RWPE1 (cell line): ENCODE measurements around the gene ERAL1.
"Not testable (repeated sequence)": the region's sequence is repeated elsewhere in the genome, so short reads cannot be mapped to it uniquely, and the experiment has no call there.

Experiments used
- CTCF ChIA-PET: fragments of 350-600 bp; sonication (Branson Sonifier 250); formaldehyde crosslinking; extraction: SDS; loops from one replicate; lab custom pipeline; 2021; lab: Yijun Ruan, JAX
- POLR2A ChIA-PET: fragments of 400-600 bp; formaldehyde crosslinking; extraction: SDS; loops from one replicate; lab custom pipeline; 2020; ENCODE audit warnings: antibody characterized with exemption; ENCODE audit not compliant: low non-redundant PET; lab: Yijun Ruan, JAX
- DNase-seq: peaks from one replicate; pipeline ENCODE4 v3.0.0; 2012; ENCODE audit warnings: low spot score
- H3K27ac ChIP-seq: fragments of 450-650 bp; 2 replicates; pipeline ENCODE4 v1.5.1; 2017
- CTCF ChIP-seq: fragments of 450-650 bp; conservative IDR thresholded peaks from 2 replicates; pipeline ENCODE4 v1.5.1; 2017; ENCODE audit warnings: low read depth, mild to moderate bottlenecking

Gene ERAL1

GRCh38 chr17:28834420-28834819 is 20.4 kb upstream of the ERAL1 start:
- H3K27ac ChIP-seq, result no peak overlapping the region
- DNase-seq, result no peak
- CTCF ChIA-PET, result no interaction called here
- POLR2A ChIA-PET, result no interaction called here
- TF ChIP-seq CTCF, result no peak

GRCh38 chr17:28836541-28836940 is 18.3 kb upstream of the ERAL1 start:
- DNase-seq, CTCF ChIA-PET: not testable (repeated sequence)

GRCh38 chr17:28839221-28839620 is 15.6 kb upstream of the ERAL1 start:
- no peak overlapping the region for H3K27ac ChIP-seq
- POLR2A ChIA-PET, result no interaction called here
- CTCF ChIA-PET, result no interaction called here
- TF ChIP-seq CTCF, result no peak
- DNase-seq, result no peak

More at GRCh38 chr17:28836541-28836940, 18.3 kb upstream of the ERAL1 start:
- H3K27ac ChIP-seq, POLR2A ChIA-PET: not testable (repeated sequence)

- CTCF ChIA-PET, result interaction anchor here (0.6 to 1.4 kb wide), 2 partner anchors 61 to 78 kb away, joined by 3 to 7 read pairs; no protein-coding TSS in a partner anchor
- DNase-seq, result peak; percentile 8
- no peak for TF ChIP-seq CTCF
- H3K27ac ChIP-seq, result peak overlapping the region; percentile 82
- POLR2A ChIA-PET, result interaction anchor here (0.6 kb wide), 1 partner anchor 81 kb away, joined by 3 read pairs; no protein-coding TSS in a partner anchor
These were observed 12.9 kb upstream of the ERAL1 start for GRCh38 chr17:28841901-28842281.

GRCh38 chr17:28842282-28843012 is 12.4 kb upstream of the ERAL1 start, which contains the start of gene FAM222B:
Gene FAM222B (minus strand): TSS chr17:28842790. CDS start chr17:28766667, 76,123 bp downstream.
- ChIA-PET POLR2A (interaction anchor here (0.6 kb wide), 2 partner anchors 16 to 80 kb away, joined by 3 to 5 read pairs; no protein-coding TSS in a partner anchor), CTCF (interaction anchor here (0.6 to 1.4 kb wide), 2 partner anchors 61 to 79 kb away, joined by 3 to 7 read pairs; no protein-coding TSS in a partner anchor)
- H3K27ac ChIP-seq, result peak within 1 kb of the TSS; percentile 82
- TF ChIP-seq CTCF, result no peak
- DNase-seq, result peak; percentile 95

- ChIA-PET POLR2A (interaction anchor here (0.6 kb wide), 1 partner anchor 56 kb away, joined by 9 read pairs; no protein-coding TSS in a partner anchor), CTCF (interaction anchor here (0.7 kb wide), 1 partner anchor 31 kb away, joined by 3 read pairs; no protein-coding TSS in a partner anchor)
These were observed 11.0 kb upstream of the ERAL1 start for GRCh38 chr17:28843816-28844148.

More at GRCh38 chr17:28843816-28844148, 11.0 kb upstream of the ERAL1 start:
- H3K27ac ChIP-seq, result peak overlapping the region; percentile 82; the same call in 1 of the 2 replicates
- DNase-seq, result no peak
- TF ChIP-seq CTCF, result no peak
